CD4-positive, alpha-beta T cell treated with Interleukin-17A for 4 hours (primary cell): ENCODE results near the gene MPV17.
"Not testable (repeated sequence)": the region's sequence is repeated elsewhere in the genome, so short reads cannot be mapped to it uniquely, and the experiment has no call there.

Experiments used
- DNase-seq: peaks from one replicate; pipeline ENCODE4 v3.0.0-alpha.2; 2020; ENCODE audit warnings: mixed read lengths

Gene MPV17

GRCh38 chr2:27322766-27323595 lies at the start of gene MPV17:
Gene MPV17, minus strand, starts transcription at chr2:27323097. Its CDS starts 580 bp downstream, at chr2:27322517.
- DNase-seq, result peak; percentile 91

- DNase-seq, result peak; percentile 34
These were observed 48.1 kb upstream of the MPV17 start for GRCh38 chr2:27370816-27371620.

- DNase-seq, result peak; percentile 99
These were observed 47.3 kb upstream of the MPV17 start, which contains the start of the genes EIF2B4 and SNX17 for GRCh38 chr2:27370026-27370815. Gene EIF2B4, minus strand, starts transcription at chr2:27370338. Its CDS starts 24 bp downstream, at chr2:27370314. Gene SNX17, plus strand, starts transcription at chr2:27370616. Its CDS starts 128 bp downstream, at chr2:27370744.

GRCh38 chr2:27369471-27370025 lies 46.7 kb upstream of the MPV17 start:
- no peak for DNase-seq

GRCh38 chr2:27363933-27364332 lies 41.0 kb upstream of the MPV17 start:
- DNase-seq, result no peak

- DNase-seq, result no peak
These were observed 40.0 kb upstream of the MPV17 start for GRCh38 chr2:27362678-27363420.

GRCh38 chr2:27356382-27357181 lies 33.7 kb upstream of the MPV17 start, which contains the start of gene GTF3C2:
Gene GTF3C2, minus strand, starts transcription at chr2:27356764. Its CDS starts 13,210 bp downstream, at chr2:27343554.
- peak; percentile 92 for DNase-seq

- no peak for DNase-seq
These were observed 33.1 kb upstream of the MPV17 start for GRCh38 chr2:27356056-27356381.

GRCh38 chr2:27354597-27354927 lies 31.7 kb upstream of the MPV17 start:
- no peak for DNase-seq

- DNase-seq, result no peak
These were observed 31.1 kb upstream of the MPV17 start for GRCh38 chr2:27353762-27354596.

GRCh38 chr2:27353386-27353761 lies 30.5 kb upstream of the MPV17 start:
- not testable (repeated sequence) for DNase-seq

GRCh38 chr2:27351802-27352598 lies 29.1 kb upstream of the MPV17 start:
- DNase-seq, result no peak

- no peak for DNase-seq
These were observed 27.3 kb upstream of the MPV17 start for GRCh38 chr2:27350106-27350693.

- DNase-seq, result no peak
These were observed 24.7 kb upstream of the MPV17 start for GRCh38 chr2:27347641-27348040.

GRCh38 chr2:27336173-27336572 lies 13.3 kb upstream of the MPV17 start:
- no peak for DNase-seq

GRCh38 chr2:27335311-27335710 lies 12.4 kb upstream of the MPV17 start:
- no peak for DNase-seq

GRCh38 chr2:27324720-27325119 lies 1.8 kb upstream of the MPV17 start:
- no peak for DNase-seq

- DNase-seq, result no peak
These were observed 844 bp upstream of the MPV17 start for GRCh38 chr2:27323596-27324285.
